Skeletal muscle tissue (tissue), 4 donors: ENCODE measurements around the gene ERLIN1. TPM values are rescaled to one million over a fixed set of nuclear protein-coding genes. Genes with fewer than 3 reads are reported as not detected.

Experiments
- H3K27ac ChIP-seq: one replicate; pipeline ENCODE4 v1.7.0; 2013; ENCODE audit warnings: mild to moderate bottlenecking, low read depth, low read length, inconsistent platforms
- H3K27me3 ChIP-seq, 3 donors: one replicate each; pipeline ENCODE4 v1.7.0; 2013; ENCODE audit warnings: low read length in 3 of 3; ENCODE audit not compliant: control insufficient read depth in 3 of 3, insufficient read depth in 3 of 3
- H3K36me3 ChIP-seq, 3 donors: one replicate each; pipeline ENCODE4 v1.7.0; 2013; ENCODE audit warnings: low read length in 3 of 3; ENCODE audit not compliant: control insufficient read depth in 3 of 3, insufficient read depth in 3 of 3
- H3K4me1 ChIP-seq, 3 donors: one replicate each; pipeline ENCODE4 v1.7.0; 2013; ENCODE audit warnings: low read length in 3 of 3, mild to moderate bottlenecking in 3 of 3; ENCODE audit not compliant: control insufficient read depth in 3 of 3, insufficient read depth in 3 of 3
- H3K4me3 ChIP-seq, 3 donors: one replicate each; pipeline ENCODE4 v1.7.0; 2013; ENCODE audit warnings: low read length in 3 of 3
- H3K9ac ChIP-seq, 3 donors: one replicate each; pipeline ENCODE4 v1.7.0; 2013; ENCODE audit warnings: low read length in 3 of 3, mild to moderate bottlenecking in 3 of 3, moderate library complexity in 2 of 3, low read depth in 1 of 3
- H3K9me3 ChIP-seq, 3 donors: one replicate each; pipeline ENCODE4 v1.7.0; 2013; ENCODE audit warnings: low read length in 3 of 3; ENCODE audit not compliant: control insufficient read depth in 3 of 3
- total RNA-seq: library from RNA; depleted of rRNA; stranded (reverse); fragments of >200 nt; gene quantifications from one replicate; pipeline ENCODE4 v1.2.3, GENCODE V29; 2014
- donor health status: Osteomylitis.

ERLIN1 gene
- total RNA-seq, 1 donor from 2014 or later: 19.3 TPM

- no peaks in the 10 kb centered on the region for H3K27me3 ChIP-seq
- no peak overlapping the region for H3K27ac ChIP-seq
- no peak overlapping the region for H3K4me3 ChIP-seq
- H3K9me3 ChIP-seq: no peaks in the 10 kb centered on the region
- peaks cover 0 to 2% (median 0%) of the 10 kb centered on the region in 3 donors for H3K4me1 ChIP-seq
- peaks cover 0 to 39% (median 29%) of the 10 kb centered on the region in 3 donors for H3K36me3 ChIP-seq
- H3K9ac ChIP-seq: no peak overlapping the region
These were observed 10.8 kb downstream of the ERLIN1 start for GRCh38 chr10:100174699-100175677.

- Histone ChIP-seq H3K9ac (no peak overlapping the region), H3K4me3 (no peak overlapping the region), H3K9me3 (no peaks in the 10 kb centered on the region), H3K27me3 (no peaks in the 10 kb centered on the region), H3K4me1 (peaks cover 0 to 2% (median 0%) of the 10 kb centered on the region in 3 donors), H3K36me3 (peaks cover 0 to 38% (median 18%) of the 10 kb centered on the region in 3 donors), H3K27ac (no peak overlapping the region)
These were observed 12.8 kb downstream of the ERLIN1 start for GRCh38 chr10:100173035-100173434.

- Histone ChIP-seq H3K9ac (no peak overlapping the region), H3K4me3 (no peak overlapping the region), H3K9me3 (no peaks in the 10 kb centered on the region), H3K36me3 (peaks cover 0 to 35% (median 15%) of the 10 kb centered on the region in 3 donors), H3K27ac (no peak overlapping the region), H3K27me3 (no peaks in the 10 kb centered on the region), H3K4me1 (peaks cover 0 to 2% (median 0%) of the 10 kb centered on the region in 3 donors)
These were observed 13.5 kb downstream of the ERLIN1 start for GRCh38 chr10:100172349-100172748.

- H3K27ac ChIP-seq: peak overlapping the region; percentile 6
- no peak overlapping the region for H3K4me3 ChIP-seq
- H3K4me1 ChIP-seq: peaks cover 0 to 4% (median 0%) of the 10 kb centered on the region in 3 donors
- peaks cover 0 to 22% (median 9%) of the 10 kb centered on the region in 3 donors for H3K36me3 ChIP-seq
- H3K9ac ChIP-seq: no peak overlapping the region
- no peaks in the 10 kb centered on the region for H3K9me3 ChIP-seq
- no peaks in the 10 kb centered on the region for H3K27me3 ChIP-seq
These were observed 17.6 kb downstream of the ERLIN1 start for GRCh38 chr10:100168313-100168643.

GRCh38 chr10:100167553-100168312, 18.1 kb downstream of the ERLIN1 start:
- Histone ChIP-seq H3K27me3 (no peaks in the 10 kb centered on the region), H3K9me3 (no peaks in the 10 kb centered on the region), H3K4me3 (no peak overlapping the region), H3K27ac (peak overlapping the region; percentile 6), H3K9ac (peak overlapping the region in 1 of 3 donors; percentile 28), H3K4me1 (peaks cover 0 to 4% (median 0%) of the 10 kb centered on the region in 3 donors), H3K36me3 (peaks cover 0 to 18% (median 9%) of the 10 kb centered on the region in 3 donors)

- Histone ChIP-seq H3K4me3 (no peak overlapping the region), H3K27ac (no peak overlapping the region), H3K9me3 (no peaks in the 10 kb centered on the region), H3K4me1 (peaks cover 0 to 4% (median 0%) of the 10 kb centered on the region in 3 donors), H3K36me3 (peaks cover 0 to 15% (median 5%) of the 10 kb centered on the region in 3 donors), H3K9ac (no peak overlapping the region), H3K27me3 (no peaks in the 10 kb centered on the region)
These were observed 21.9 kb downstream of the ERLIN1 start for GRCh38 chr10:100163704-100164621.

GRCh38 chr10:100162696-100163095, 23.1 kb downstream of the ERLIN1 start:
- no peak overlapping the region for H3K9ac ChIP-seq
- no peak overlapping the region for H3K4me3 ChIP-seq
- H3K27me3 ChIP-seq: no peaks in the 10 kb centered on the region
- no peaks in the 10 kb centered on the region for H3K9me3 ChIP-seq
- H3K27ac ChIP-seq: no peak overlapping the region
- H3K4me1 ChIP-seq: peaks cover 0 to 4% (median 0%) of the 10 kb centered on the region in 3 donors
- H3K36me3 ChIP-seq: peaks cover 0 to 15% (median 5%) of the 10 kb centered on the region in 3 donors

- Histone ChIP-seq H3K9me3 (no peaks in the 10 kb centered on the region), H3K36me3 (peaks cover 8 to 38% (median 32%) of the 10 kb centered on the region in 3 donors), H3K4me3 (no peak overlapping the region), H3K4me1 (no peaks in the 10 kb centered on the region), H3K9ac (no peak overlapping the region), H3K27ac (no peak overlapping the region), H3K27me3 (no peaks in the 10 kb centered on the region)
These were observed 27.6 kb downstream of the ERLIN1 start for GRCh38 chr10:100158044-100158805.

GRCh38 chr10:100157156-100157555, 28.7 kb downstream of the ERLIN1 start:
- no peak overlapping the region for H3K27ac ChIP-seq
- H3K9me3 ChIP-seq: no peaks in the 10 kb centered on the region
- no peak overlapping the region for H3K9ac ChIP-seq
- H3K36me3 ChIP-seq: peaks cover 13 to 41% (median 38%) of the 10 kb centered on the region in 3 donors
- no peaks in the 10 kb centered on the region for H3K4me1 ChIP-seq
- no peaks in the 10 kb centered on the region for H3K27me3 ChIP-seq
- no peak overlapping the region for H3K4me3 ChIP-seq
